PC-3 (cell line): ENCODE measurements around the gene MAGI2.

ENCODE experiments used
- EZH2 ChIP-seq: fragments of 300-600 bp; sonication (generic); IDR thresholded peaks from one replicate; pipeline ENCODE4 v1.6.1; 2017; ENCODE audit warnings: antibody characterized with exemption, mild to moderate bottlenecking, low read length; ENCODE audit not compliant: unreplicated experiment
- EZH2phosphoT487 ChIP-seq: fragments of 300-600 bp; sonication (generic); IDR thresholded peaks from 2 replicates; pipeline ENCODE4 v1.6.1; 2018; ENCODE audit warnings: mild to moderate bottlenecking, antibody characterized with exemption, low read length, borderline replicate concordance
- TF ChIP-seq, protein P1 (sequence below): fragments of 300-600 bp; sonication (generic); conservative IDR thresholded peaks from 2 replicates; pipeline ENCODE4 v1.5.1; 2017; ENCODE audit warnings: antibody characterized with exemption, low read depth, mild to moderate bottlenecking, low read length

DNA sequence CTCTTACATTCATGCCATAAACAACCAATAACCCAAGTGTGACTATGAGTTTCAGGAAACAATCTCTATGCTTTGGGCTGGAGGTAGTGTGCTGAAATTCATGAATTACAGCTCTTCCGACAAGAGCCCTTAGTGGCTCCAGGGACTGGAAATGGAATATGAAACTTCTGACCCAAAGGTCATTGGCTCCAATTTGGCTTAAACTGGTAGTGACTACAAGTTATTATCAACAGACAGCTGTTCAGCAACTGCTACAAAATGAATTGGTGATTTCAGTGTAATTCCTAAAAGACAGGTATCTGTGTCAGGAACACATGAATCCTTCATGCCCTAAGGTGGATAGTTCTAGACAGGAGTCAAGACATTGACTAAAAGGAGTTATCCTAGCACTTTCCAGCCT is 909.5 kb downstream of the MAGI2 start:
- TF ChIP-seq, protein P1, sequence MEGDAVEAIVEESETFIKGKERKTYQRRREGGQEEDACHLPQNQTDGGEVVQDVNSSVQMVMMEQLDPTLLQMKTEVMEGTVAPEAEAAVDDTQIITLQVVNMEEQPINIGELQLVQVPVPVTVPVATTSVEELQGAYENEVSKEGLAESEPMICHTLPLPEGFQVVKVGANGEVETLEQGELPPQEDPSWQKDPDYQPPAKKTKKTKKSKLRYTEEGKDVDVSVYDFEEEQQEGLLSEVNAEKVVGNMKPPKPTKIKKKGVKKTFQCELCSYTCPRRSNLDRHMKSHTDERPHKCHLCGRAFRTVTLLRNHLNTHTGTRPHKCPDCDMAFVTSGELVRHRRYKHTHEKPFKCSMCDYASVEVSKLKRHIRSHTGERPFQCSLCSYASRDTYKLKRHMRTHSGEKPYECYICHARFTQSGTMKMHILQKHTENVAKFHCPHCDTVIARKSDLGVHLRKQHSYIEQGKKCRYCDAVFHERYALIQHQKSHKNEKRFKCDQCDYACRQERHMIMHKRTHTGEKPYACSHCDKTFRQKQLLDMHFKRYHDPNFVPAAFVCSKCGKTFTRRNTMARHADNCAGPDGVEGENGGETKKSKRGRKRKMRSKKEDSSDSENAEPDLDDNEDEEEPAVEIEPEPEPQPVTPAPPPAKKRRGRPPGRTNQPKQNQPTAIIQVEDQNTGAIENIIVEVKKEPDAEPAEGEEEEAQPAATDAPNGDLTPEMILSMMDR, result no peak
- no peak for TF ChIP-seq EZH2
- no peak for TF ChIP-seq EZH2phosphoT487
